DND-41 (cell line): ENCODE data around the gene CD99L2.

Experiments
- CTCF ChIP-seq: IDR thresholded peaks from 2 replicates; pipeline ENCODE4 v1.5.1; 2012; ENCODE audit warnings: borderline replicate concordance, low read length, moderate library complexity, mild to moderate bottlenecking; ENCODE audit not compliant: poor library complexity, severe bottlenecking; ENCODE audit errors: extremely low read depth
- EZH2 ChIP-seq: IDR thresholded peaks from 3 replicates; pipeline ENCODE4 v1.6.1; 2012; ENCODE audit warnings: borderline replicate concordance, low read depth, mild to moderate bottlenecking, moderate library complexity, low read length, inconsistent platforms; ENCODE audit not compliant: severe bottlenecking

- TF ChIP-seq CTCF (no peak), EZH2 (no peak)
Observed at GRCh38 chrX:150899191-150899757, 806 bp upstream of the CD99L2 start.
